GM18907 (cell line): ENCODE data around the gene HES5.

ENCODE experiments used
- ATAC-seq: cut with Tn5 transposase; IDR thresholded peaks from one replicate; pipeline ENCODE4 v1.9.1; 2021; ENCODE audit warnings: mild to moderate bottlenecking, moderate library complexity; ENCODE audit not compliant: unreplicated experiment

The HES5 gene

GRCh38 chr1:2547210-2548067 is 17.4 kb upstream of the HES5 start:
- no peak for ATAC-seq

DNA sequence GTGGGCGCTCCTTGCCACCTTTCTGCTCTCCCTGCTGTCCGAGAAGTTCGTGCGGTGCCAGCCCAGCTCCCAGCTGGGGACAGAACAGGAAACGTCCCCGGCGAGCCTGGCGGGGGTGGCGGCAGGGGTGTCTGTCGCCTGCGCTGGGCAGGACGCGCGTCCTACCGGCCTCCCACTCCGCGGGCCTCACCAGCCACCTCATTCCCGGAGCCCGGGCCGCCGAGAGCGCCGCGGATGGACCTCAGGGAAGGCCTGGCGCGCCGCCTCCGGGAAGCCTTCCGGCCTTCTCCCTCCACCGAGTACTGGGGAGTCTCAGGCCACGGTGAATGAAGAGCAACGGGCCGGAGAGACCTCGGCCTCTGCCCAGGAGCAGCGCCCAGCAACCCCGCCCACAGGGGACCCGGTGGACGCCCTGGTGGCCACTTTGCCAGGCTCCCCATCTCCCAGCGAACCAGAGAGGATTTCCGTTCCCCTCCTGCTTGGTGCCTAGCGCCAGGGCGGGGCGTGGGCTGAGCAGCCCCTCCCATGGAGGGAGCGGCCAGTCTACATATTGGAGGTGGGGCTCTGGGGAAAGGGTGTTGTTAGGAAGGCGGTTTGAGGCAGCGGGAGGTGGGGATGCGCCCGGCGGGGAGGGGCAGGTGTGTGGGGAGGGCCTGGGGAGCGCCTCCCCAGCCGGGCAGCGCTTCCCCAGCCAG is 16.6 kb upstream of the HES5 start:
- peak; percentile 36 for ATAC-seq

- ATAC-seq, result peak; percentile 38
Observed at GRCh38 chr1:2545754-2546514, 15.9 kb upstream of the HES5 start.

DNA sequence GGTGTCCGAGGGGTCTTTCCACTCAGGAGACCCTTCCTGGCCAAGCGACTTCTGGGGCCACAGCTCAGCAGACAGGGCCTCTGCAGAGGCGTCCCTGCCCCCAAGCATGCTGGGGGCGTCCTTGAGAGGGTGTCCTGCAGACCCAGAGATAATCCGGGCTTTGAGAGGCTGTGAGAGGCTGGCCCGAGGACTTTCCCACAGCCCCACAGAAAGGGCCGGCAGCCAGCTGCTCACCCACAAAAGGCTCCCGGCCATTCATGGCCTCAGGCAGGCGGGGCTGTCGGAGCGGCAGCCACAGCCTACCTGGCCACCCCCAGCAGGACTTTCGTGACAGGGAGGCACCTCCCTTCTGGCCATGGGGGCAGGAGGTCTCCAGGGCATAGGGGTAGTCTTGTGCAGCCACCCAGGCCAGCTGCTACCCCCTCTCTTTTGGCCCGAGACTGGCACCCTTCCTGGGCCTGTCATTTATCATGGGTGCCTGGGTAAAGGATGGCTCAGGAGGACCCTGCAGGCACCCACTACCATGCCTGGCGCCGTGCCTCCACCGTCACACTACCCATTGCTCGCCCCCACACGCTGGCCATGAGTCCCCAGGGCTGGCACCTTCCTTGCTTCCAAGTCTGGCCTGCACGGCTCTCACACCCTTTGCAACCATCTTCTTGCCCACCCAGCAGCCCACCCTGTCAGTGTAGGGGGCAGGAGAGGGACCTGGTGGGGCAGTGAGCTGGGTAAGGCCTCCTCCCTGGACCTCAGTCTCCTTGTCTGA is 15.0 kb upstream of the HES5 start:
- no peak for ATAC-seq

- ATAC-seq, result no peak
Observed at GRCh38 chr1:2544093-2544874, 14.2 kb upstream of the HES5 start.

GRCh38 chr1:2543543-2544092 is 13.6 kb upstream of the HES5 start:
- no peak for ATAC-seq

GRCh38 chr1:2542246-2542915 is 12.3 kb upstream of the HES5 start:
- no peak for ATAC-seq

DNA sequence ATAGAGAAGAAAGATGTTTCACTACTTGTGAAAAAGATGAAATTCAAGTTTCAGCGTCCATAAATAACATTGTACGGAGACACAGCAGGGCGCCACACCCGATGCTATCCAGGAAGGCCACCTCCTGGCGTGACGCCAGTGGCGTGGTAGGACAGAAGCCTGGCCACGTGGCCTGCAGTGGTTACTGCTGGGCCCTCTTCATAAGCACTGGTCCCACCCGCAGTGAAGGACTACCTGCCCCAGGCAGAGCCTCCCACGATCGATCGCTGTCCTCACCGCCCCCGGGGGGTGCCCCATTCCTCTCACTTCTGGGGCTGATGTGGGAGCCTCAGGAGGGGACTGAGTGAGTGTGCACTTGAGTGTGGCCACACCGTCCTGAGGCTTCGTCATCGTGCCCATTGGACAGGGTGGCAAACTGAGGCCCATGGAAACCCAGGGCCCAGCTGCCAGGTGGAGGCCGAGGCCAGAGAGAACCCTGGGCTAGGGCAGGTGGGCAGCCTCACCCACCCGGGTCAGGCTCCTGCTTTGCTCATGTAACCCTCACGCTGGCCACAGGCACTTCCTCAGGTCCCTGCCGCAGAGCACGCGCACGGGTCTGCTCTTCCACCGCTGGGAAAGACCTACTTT is 11.7 kb upstream of the HES5 start:
- ATAC-seq, result no peak

DNA sequence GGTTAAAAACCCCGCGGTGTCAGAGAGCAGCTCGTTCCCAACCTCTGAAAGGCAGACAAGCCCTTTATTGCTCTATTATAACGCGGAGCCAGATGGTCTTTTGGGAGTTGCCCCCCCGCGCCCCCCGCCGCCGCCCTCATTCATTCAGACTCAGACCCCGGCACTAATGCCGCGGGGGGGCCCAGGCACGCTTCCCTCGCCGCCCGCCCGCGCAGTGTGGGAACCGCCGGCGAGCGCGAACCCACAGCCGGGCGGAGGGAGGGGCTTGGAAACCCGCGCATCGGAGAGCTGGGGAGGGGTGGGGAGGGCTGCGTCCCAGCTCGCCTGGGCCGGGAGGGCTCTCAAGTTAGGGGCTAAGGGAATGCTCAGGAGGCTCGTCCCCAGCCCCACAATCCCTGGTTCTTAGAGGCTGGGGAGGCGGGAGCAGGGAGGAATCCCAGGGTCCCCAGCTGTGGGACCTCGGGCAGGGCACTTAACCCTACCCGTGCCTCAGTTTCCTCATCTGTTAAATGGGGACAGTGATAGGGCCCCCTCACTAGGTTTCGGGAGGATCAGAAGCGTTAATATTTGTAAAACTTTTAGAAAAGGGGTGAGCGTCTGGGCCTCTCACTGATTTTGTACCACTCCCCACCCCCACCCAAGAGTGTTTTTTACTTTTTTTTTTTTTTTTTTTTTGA is 10.9 kb upstream of the HES5 start:
- no peak for ATAC-seq

GRCh38 chr1:2539312-2539907 is 9.3 kb upstream of the HES5 start:
- no peak for ATAC-seq

GRCh38 chr1:2538872-2539271 is 8.8 kb upstream of the HES5 start:
- no peak for ATAC-seq

DNA sequence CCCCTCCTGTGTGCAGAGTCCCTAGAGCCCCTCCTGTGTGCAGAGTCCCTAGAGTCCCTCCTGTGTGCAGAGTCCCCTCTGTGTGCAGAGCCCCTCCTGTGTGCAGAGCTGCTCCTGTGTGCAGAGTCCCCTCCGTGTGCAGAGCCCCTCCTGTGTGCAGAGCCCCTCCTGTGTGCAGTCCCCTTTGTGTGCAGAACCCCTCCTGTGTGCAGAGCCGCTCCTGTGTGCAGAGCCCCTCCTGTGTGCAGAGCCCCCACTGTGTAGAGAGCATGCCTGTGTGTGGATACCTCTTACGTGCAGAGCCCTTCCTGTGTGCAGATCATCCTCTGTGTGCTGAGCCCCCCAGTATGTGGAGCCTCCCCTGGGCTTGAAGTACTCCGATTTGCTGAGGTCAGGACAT is 8.3 kb upstream of the HES5 start:
- ATAC-seq, result no peak

DNA sequence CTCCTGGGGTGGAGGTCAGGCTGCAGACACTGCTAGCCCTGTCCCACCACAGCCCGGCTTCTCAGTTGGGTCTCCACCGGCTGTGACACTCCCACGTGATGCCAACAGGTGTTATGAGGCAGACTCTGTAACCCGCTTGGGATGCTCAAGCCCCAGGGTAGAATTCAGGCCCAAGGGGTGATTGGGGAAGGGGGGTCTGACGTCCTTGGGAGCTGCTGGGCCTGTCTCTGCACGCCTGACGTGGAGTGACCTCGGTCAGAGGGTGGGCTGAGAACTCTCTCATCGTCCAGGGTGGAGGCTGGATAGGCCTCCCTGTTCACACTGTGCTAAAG is 7.7 kb upstream of the HES5 start:
- no peak for ATAC-seq

DNA sequence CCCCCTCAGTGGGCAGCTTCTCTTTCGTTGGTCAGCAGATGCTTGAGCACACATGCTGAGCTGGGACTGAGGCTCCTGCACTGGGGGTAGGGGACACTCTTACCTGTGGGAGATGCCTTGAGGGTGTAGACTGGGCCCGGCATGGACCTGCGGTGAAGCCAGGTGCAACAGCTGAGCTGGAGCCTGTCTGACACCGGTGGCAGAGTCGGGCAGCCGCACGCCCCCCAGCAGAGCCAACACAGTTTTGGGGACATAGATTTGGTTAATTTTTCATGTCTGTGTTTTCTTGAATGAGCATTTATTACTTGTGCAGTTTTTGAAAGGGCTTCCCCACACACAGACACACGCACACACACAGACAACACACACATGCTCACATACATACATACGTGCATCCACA is 5.9 kb upstream of the HES5 start:
- ATAC-seq, result no peak

- ATAC-seq, result no peak
Observed at GRCh38 chr1:2535455-2535854, 5.4 kb upstream of the HES5 start.

DNA sequence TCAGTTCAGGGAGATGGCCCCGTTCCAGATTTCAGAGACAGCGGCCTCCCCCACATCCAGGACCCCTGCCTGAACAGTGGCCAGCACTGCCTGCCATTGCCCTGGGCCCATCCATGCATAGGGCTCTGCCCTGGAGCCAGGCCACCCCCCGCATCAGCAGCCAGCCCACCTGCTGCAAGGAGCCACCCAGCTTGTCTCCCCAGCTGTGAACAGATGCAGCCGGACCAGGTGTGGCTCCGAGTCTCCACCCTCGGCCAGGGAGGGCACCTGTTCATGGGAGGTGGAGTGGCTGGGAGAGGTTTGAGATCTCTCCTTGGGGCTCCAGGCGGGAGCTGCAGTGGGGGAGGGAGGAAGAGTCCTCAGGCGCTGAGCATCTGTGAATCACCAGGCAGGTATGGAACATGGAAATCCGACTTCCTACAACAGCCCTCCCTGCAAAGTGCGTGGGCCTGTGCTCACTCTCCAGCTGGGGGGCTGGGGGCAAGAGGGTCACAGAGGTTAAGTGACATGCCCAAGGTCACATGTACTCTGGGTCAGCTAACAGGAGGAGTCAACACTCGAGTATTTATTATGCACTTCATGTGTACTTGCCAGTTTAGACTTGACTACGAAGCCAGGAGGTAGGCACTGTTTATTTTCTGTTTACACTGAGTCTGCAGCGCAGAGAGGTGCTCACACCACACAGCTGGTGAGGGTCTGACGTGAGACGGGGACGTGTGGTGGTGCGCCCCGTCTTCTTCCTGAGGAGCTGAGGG is 4.8 kb upstream of the HES5 start:
- ATAC-seq, result no peak

DNA sequence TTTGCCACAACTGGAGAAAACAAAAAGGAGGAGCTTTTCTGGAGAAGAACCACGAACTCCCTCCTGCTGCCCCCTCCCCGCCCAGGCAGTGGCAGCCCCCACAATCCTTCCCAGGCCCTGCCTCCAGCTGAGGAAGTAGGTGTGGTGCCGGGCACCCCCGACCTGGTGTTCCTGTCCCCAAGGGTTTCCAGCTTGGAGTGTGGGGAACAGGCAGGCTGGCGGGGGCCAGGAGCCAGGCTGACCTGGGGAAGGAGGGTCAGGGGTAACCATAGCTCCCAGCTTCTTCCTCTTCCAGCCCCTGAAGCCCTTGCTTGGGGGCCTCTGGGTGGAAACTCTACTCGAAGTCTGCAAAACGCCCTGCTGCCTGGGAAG is 4.2 kb upstream of the HES5 start:
- no peak for ATAC-seq
